NK-92 (cell line): ENCODE results near the gene GRIFIN.
"Not testable (repeated sequence)": the region's sequence is repeated elsewhere in the genome, so short reads cannot be mapped to it uniquely, and the experiment has no call there.

Source experiments
- DNase-seq: peaks from one replicate; lab custom pipeline; 2025; ENCODE audit not compliant: unreplicated experiment; lab: John Stamatoyannopoulos, UW

The GRIFIN gene

DNA sequence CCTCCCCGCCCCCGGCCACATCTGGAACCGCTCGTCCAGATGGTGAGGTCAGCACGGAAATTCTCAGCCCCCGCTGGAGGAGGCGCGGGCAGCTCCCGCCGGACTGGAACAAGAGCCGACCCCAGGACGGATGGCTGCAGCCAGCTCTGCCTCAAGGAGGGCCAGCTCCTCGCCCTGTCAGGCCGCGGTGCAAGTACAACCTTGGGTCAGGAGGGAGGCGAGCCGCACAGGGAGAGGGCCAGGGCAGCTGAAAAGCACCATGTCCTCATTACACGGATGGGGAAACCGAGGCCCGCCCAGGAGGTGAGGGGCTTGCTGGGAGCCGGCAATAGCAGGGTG lies 3.8 kb upstream of the GRIFIN start:
- DNase-seq, result no peak

DNA sequence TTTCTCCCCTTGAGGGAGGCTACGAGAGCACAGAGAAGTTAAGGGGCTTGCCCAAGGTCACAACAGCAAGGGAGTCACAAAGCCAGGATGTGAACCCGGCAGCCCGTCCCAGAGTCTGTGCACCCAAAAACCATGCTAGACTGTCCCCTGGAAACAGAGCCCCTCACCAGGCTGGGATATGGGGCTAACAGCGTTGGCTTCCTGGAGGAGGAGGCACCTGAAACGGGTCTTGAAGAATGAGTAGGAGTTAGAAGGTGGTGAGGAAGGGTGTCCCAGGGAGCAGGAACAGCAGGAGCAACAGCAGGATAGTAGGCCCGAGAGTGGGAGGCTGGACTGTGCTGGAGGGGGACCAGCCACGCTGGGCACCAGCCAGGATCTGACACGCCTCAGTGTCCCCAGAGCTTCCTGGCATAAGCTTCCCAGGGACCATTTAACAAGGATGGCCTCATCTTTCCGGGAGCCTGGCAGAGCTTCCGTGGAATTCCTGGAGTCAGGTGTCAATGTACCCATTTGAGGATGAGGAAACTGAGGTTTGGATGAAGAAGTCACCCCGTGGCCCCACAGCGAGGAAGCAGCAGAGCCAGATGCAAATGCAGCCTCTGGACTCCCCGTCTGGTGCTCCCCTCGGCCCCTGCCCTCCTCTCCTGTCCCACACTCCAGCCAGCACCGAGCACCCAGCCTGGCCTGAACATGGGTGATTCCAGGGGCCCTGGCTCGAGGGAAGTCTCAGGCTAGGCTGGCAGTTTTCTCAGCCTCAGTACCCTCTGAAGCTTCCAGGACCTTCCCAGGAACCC lies 3.3 kb upstream of the GRIFIN start:
- DNase-seq, result no peak

DNA sequence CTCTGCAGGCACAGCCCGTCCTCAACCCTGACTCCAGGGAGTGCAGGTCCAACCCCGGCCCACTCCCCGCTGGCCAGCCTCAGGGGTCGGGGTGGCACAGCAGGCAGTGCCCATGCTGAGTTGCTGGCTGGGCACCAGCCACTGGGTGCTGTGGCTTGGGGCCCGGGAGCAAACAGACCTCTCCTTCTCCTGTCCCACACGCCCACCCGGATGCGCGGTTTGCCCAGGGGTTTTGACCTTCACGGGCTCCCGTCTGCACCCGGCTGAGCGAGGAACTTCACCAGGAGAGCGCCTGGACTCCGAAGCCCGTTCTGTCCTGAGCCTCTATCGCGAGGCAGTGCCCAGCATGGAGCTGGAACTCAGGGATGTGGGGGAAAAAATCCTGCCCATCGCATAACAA lies 2.6 kb upstream of the GRIFIN start:
- DNase-seq, result no peak

DNA sequence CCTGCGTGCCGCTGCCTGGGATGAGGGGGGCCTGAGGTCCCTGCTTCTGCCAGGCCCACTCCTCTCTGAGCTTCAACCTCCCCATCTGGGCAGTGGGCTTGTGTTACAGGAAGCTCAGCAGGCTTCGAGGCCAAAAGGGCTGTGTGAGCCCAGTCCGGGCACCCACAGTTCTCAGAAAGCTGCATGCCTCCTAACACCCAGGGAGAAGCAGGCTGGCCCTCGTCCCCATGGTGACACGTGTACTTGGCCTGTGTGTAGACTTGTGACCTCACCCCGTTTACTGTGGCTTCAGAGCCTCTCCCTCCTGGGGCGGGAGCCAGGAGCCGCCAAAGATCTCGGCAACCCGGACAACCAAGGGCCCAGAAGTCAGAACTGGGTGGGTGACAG lies 2.2 kb upstream of the GRIFIN start:
- no peak for DNase-seq

DNA sequence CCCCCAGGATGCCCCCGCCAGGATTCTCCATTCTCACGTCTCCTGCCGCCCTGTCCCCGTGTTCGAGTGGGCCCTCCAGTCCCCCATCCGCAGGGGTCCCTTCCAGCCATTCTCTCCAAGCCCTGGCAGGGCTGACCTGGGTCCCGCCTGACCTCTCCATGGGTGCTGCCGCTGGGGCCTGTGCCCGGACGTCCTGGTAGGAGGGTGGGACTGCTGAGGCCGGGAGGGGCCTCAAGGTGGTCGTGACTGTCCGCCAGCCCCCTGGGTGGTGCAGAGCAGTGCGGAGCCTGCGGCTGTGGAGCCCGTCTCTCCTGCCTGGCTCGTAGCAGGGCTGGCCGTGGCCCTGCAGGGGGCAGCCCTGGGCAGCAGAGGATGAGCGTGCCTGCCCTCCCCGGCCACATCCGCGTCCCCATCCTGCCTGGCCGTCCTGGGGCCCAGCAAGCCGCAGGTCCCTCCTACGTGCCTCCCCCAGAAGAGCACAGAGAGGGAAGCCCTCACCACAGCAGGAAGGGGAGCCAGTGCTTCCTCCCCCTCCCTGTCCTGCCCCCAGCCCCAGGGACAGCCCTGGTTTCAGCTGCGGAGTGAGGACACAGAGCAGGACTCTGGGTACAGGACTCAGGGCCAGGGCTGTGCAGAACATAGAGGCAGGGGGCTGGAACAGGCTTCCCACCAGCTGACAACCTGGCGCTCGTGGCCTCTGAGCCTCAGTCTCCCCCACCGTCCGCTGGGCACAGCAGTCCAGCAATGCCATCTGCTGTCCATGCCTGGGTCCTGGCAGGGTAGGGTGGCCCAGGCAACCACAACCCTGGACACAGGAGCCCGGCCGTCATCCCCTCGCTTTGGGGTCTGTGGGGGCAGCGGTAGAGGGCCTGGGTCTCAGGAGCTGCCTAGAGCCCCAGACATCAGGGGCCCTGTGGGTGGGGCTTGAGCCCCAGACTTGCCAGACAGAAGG lies 1.5 kb upstream of the GRIFIN start:
- DNase-seq, result no peak

DNA sequence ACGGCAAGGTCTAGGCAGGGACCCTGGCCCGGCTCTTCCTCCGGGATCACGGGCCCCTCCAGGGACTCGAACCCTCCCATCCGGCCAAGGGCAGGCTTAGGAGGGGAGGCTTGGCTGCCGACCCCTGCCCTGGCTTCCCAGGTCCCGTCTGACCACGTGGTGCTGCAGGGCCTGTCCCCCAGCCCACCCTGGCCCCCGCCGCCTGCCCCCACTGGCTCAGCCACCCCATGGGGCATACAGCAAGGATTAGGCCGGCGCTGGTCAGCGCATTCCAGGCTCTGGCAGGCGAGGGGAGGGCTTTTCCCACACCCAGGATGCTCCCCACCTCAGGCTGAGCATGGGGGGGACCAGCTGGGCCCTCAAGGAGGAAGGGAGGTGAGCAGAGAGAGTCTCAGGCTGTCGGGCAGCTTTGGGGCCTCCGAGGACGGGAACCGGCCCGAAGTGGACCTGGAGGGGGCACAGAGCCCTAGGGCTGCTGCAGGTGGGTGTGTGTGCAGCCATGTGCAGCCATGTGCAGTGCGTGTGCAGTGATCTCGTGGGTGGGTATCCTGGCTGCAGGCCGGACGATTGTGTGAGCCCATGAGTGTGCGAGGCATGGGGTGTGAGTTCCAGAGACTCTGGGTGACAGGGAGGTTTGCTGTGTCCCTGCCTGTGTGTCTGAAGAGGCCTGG lies 713 bp upstream of the GRIFIN start:
- DNase-seq, result no peak

DNA sequence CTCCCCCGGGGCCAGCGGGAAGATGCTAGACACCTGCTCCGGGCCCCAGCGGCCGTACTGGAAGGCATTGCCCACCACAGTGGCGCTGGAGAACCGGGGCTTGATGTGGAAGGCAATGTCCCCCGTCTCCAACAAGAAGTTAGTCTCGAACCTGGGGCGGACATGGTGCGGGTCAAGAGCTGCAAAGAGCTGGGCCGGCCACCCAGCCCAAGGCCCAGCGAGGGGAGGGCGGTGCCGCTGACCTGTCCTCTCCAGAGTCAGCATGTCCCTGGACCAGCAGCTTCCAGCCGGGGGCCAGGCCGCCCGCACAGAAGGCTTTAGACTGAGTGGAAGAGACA lies 551 bp downstream of the GRIFIN start:
- no peak for DNase-seq

DNA sequence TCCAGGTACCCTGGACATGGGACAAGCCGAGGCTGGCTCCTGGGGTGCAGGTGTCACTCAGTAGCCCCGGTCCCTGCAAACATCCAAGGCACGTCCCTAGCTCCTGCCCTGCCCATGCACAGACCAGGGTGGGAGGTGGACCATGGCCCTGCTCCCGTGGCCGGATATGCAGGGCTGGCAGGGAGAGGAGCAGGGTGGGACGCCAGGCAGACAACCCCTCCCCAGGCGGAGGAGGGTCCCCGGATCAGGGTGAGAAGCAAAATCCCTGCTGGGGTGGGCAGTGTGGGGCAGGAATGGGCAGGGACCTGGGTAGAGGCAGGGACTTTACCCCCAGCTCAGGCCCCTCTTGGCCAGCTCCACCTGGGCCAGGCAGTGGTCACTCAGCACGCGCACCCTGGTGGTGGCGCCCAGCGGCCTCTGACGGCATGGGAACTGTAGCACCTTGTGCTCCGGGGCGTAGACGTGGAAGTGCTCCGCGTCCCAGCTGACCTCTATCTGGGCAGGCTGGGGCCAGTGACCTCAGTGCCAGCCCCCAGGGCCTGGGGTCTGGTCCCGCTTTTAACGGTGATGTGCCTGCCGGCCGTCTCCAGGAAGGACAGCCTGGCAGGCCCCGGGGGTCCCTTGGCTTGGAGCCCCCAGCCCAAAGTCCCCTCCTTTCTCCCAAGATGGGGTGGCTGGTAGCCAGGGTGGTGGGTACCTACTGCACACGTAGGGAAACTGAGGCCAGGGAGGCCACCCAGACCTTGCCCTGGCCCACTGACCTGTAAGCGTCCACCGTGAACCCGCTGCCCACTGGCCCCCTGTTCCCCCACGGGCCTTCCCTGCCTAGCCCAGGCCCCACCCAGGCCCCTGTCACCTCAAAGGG lies 1.2 kb downstream of the GRIFIN start:
- DNase-seq, result no peak

DNA sequence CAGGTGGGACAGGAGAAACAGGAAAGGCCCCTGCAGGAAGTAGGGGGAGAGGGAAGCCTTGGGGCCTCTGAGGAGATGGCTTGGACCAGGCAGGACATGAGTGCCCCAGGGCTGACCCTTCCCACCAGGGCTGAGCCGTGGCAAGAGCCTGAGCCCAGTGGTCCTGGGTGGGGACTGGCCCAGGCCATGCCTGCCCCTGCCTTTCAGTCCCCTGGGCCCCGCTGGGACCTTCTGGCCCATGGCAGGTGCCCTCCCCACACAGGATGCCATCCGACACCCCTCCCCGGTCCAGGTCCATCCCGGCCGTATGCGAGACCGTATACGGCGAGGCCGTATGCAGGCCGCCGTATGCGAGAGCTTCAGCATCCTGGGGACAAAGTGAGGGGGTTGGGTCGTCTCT lies 2.0 kb downstream of the GRIFIN start:
- DNase-seq, result no peak

DNA sequence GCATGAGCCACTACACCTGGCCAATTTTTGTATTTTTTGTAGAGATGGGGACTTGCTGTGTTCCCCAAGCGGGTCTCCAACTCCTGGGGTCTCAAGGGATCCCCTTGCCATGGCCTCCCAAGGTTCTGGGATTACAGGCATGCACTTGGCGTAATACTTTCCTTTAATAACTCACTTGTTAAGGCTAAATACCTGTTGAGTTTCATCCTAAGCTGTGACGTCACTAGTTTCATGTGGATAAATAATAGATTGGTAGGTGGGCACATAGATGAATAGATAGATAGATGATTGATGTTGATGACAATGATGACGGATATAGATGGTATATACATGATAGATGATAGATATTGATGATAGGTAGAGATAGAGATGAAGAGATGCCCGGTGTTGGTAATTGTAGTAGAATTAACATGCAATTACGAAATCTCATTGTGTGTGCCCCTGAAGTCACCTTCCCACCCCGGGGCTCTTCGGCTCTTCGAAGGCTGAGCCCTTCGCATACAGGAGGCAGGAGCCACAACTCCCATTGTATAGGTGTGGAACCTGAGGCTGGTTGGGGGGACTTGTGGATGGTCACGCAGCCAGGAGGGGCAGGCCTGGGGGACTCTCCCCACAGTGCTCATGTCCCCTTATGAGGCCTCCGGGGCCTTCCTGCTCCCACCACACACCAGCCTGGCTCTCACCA lies 2.6 kb downstream of the GRIFIN start:
- DNase-seq, result no peak

DNA sequence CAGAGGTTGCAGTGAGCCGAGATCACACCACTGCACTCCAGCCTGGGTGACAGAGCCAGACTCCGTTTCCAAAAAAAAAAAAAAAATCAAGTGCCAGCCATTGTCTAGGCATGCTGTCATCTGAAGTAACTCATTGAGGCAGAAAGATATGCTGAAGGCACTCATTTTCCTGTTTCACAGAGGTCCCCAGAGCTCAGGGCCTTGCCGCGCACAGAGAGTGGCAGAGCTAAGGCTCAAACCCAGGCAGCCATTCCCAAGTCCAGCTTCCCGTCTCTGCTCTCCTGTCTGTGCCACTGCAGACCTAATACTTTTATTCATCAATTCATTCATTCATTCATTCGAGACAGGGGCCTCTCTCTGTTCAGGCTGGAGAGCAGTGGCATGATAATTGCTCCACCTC lies 3.5 kb downstream of the GRIFIN start:
- DNase-seq, result no peak

DNA sequence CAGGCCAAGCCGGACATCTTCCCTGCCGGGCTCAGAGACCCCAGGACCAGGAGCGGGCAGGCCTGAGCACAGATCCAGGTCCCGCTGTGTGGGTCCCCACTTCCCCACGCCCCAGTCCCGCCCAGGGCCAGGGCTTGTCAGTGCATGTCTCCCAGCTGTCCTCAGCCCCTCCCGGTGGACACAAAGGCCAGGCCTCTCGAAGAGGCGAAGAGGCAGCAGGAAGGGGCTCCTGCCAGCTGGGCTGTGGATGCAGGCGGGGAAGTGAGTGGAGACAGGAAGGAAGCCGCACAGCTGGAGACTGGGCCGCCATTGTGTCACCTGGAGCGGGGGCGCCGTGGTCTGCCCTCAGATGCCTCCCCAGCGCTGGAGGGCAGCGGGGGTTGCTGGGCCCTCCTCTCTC lies 4.8 kb downstream of the GRIFIN start:
- DNase-seq, result no peak

DNA sequence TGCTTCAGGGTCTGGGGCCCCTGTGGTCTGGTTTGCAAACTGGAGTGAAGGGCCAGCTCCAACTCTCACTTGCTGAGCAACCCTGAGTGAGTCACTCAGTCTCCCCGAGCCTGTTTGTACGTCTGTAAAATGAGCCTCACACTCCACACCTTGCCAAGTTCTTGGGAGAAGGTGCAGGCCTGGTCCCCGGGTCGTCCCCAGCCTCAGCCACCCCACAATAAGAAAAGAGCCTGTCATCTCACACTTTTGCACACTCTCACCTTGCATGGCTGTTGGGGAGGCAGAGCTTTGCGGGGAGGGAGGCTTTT lies 5.2 kb downstream of the GRIFIN start:
- no peak for DNase-seq

DNA sequence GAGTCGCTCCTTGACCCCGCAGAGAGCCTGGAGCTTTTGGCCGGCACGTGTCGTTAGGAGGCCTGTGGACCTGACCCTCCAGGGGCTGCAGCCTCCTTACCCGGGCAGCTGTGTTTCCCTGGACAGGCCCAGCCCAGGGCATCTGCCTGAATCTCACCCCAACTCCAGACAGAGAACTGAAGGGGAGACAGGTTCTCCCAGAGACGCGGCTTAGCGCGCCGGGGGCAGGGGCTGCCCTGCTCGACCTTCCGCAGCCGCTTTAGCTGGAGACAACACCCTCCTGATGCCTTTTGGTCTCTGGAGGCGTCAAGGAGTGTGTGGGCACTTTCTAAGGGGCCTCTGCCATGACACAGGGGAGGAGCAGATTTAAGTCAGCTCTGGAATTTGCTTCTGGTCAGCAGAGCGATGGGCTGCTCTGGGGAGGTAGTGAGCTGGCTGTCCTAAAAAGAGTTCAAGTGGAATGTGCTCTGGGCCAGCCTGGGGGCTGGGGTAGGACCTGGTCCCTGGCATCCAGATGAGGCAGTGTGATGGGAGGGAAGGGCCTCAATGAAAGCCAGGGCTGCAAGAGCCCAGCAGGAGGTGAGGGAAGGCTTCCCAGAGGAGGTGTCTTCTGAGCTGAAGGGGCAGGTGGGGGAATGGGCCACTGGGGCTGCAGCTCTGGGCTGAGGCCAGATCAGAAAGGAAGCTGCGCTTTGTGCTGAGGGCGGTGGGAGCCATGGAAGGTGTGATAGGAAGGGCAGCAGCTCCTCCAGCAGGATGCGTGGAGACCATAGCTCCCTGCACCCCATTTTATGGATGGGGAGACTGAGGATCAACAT lies 5.8 kb downstream of the GRIFIN start:
- no peak for DNase-seq

DNA sequence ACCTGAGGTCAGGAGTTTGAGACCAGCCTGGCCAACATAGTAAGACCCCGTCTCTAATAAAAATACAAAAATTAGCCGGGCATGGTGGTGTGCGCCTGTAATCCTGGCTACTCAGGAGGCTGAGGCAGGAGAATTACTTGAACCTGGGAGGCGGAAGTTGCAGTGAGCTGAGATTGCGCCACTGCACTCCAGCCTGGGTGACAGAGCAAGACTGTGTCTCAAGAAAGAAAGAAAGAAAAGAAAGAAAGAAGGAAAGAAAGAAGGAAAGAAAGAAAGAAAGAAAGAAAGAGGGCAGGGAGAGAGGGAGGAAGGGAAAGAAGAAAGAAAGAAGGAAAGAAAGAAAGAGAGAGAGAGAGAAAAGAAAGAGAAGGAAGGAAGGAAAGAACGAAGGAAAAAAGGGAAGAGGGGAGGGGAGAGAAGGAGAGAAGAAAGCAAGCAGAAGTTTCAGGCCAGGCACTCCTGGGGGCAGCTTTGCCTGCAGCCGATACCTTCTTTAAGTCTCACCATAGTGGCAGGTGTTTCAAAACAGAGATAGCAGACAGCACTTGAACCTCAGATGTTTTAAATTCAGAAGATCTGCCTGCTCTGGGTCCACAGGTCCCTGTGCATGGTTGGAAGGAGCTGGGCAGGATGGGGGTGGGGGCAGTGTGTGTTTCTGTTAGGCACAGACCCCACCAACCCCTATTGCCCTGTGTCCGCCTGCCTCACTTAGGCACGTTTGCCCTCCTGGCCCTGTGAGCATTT lies 6.6 kb downstream of the GRIFIN start:
- not testable (repeated sequence) for DNase-seq

DNA sequence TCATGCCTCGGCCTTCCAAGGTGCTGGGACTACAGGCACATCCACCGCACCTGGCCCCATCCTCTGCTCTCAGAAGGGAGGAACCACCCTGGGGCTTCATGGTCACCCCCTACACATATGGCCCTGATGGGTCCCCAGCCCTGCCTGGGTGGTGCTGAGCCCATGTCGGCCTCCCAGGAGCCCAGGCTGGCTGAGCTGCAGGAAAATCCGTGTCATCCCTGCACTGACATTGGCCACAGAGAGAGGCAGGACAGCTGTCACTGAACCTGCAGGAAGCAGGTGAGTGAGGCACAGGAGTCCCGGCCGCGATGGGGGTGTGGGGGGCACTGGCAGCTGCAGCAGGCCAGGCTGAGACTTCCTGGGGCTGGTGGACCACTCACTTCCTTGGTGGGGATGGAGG lies 8.0 kb downstream of the GRIFIN start:
- no peak for DNase-seq

DNA sequence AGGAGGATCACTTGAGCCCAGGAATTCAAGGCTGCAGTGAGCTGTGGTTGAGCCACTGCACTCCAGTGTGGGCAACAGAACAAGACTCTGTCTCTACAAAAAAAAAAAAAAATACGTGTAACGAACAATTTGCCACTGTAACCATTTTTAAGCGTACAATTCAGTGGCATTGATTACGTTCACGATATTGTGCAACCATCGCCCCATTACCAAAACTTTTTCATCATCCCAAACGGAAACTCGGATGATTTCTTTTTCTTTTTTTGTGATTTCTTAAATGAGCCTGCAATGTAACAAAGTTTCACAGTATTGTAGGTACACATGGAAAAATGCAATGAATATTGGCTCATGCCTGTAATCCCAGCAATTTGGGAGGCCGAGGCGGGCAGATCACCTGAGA lies 9.5 kb downstream of the GRIFIN start:
- no peak for DNase-seq

DNA sequence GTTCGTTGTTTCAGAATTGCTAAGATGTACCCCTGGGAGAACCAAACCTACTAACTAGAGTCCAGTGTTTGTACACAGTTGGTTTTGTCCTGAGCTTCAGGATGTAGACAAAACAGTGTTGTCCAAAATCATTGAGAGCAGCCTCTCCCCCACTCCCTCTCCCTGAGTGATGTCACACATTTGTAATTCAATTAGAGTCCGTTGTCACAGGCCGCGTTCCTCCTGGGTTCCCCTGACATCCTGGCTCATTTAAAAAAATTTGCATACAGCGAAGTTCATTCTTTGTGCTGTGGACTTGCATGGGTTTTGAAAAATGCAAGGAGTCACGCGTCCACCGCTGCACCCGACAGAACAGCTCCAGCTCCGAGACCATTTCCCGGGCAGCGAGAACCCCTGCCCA lies 10.3 kb downstream of the GRIFIN start:
- no peak for DNase-seq

DNA sequence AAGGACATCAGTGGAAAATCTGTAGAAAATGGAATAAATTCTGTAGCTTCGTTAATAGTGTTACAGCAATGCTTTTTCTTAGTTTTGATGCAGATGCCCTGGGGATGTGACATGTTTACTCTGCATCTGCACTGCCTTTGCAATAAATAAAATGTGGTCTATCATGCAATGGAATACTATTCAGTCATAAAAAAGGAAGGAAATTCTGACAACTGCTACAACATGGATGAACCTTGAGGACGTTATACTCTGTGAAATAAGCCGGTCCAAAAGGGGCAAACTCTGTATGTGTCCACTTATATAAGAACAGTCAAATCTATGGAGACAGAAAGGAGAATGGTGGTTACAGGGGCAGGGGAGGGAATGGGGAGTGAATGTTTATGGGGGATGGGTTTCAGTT lies 13.5 kb downstream of the GRIFIN start:
- DNase-seq, result no peak
